PFSK-1 (cell line): ENCODE measurements around the gene EME2.

Experiments
- FOXP2 ChIP-seq: optimal IDR thresholded peaks from 2 replicates; pipeline ENCODE3; 2011; ENCODE audit warnings: borderline replicate concordance, control low read depth, inconsistent platforms; ENCODE audit not compliant: insufficient read depth; ENCODE audit errors: extremely low read length, extremely low read depth
- POLR2AphosphoS5 ChIP-seq: IDR thresholded peaks from 2 replicates; pipeline ENCODE4 v1.6.1; 2012; ENCODE audit warnings: low read depth, mild to moderate bottlenecking, control low read depth, low read length, moderate library complexity
- REST ChIP-seq, 2 experiments: IDR thresholded peaks; 2 replicates each; pipeline versions ENCODE4 v1.6.1 to v1.8.0; 2011 to 2012; ENCODE audit warnings: low read depth in 2 of 2, low read length in 2 of 2, control low read depth in 1 of 2, inconsistent platforms in 1 of 2, mild to moderate bottlenecking in 1 of 2, moderate library complexity in 1 of 2; ENCODE audit not compliant: insufficient read depth in 1 of 2
- SIN3A ChIP-seq: IDR thresholded peaks from 2 replicates; pipeline ENCODE4 v1.6.1; 2012; ENCODE audit warnings: mild to moderate bottlenecking, low read length, moderate library complexity, borderline replicate concordance; ENCODE audit not compliant: insufficient read depth
- TAF1 ChIP-seq: IDR thresholded peaks from 2 replicates; pipeline ENCODE4 v1.6.1; 2012; ENCODE audit warnings: low read length, control low read depth, borderline replicate concordance; ENCODE audit not compliant: insufficient read depth

GRCh38 chr16:1785846-1786170, 13.2 kb downstream of the EME2 start:
- TF ChIP-seq POLR2AphosphoS5 (no peak), TAF1 (no peak), SIN3A (no peak), REST (IDR thresholded peaks at IDR 0.05; ENCODE audit: insufficient read depth in 1 of 2, low read depth in 2 of 2, low read length in 2 of 2) (no peak), FOXP2 (no peak)
